K562 (cell line): ENCODE measurements around the gene RNF223. TPM values are rescaled to one million over a fixed set of nuclear protein-coding genes. Genes with fewer than 3 reads are reported as not detected.

ENCODE experiments used
- BHLHE40 ChIP-seq: IDR thresholded peaks from 2 replicates; pipeline ENCODE4 v1.6.1; 2011; ENCODE audit warnings: low read length, improper control_type of control experiment
- CBX2 ChIP-seq: fragments of 200-600 bp; sonication (generic); IDR thresholded peaks from one replicate; pipeline ENCODE4 v1.6.1; 2012; ENCODE audit warnings: mild to moderate bottlenecking, low read length, inconsistent platforms; ENCODE audit not compliant: insufficient read depth, poor library complexity, severe bottlenecking
- DNMT1 ChIP-seq: fragments of 450-650 bp; IDR thresholded peaks from 2 replicates; pipeline ENCODE4 v1.6.1; 2016; ENCODE audit warnings: antibody characterized with exemption, mild to moderate bottlenecking
- GABPA ChIP-seq: fragments of 200-800 bp; sonication (Bioruptor generic); conservative IDR thresholded peaks from 2 replicates; pipeline ENCODE4 v1.6.1; 2016; ENCODE audit warnings: low read depth, missing genetic modification characterization, missing compliant biosample characterization
- KLF10 ChIP-seq: fragments of 250-450 bp; sonication (Bioruptor Pico); IDR thresholded peaks from 2 replicates; pipeline ENCODE4 v1.6.1; 2021; ENCODE audit warnings: matching md5 sums
- MCM2 ChIP-seq: fragments of 450-650 bp; IDR thresholded peaks from 2 replicates; pipeline ENCODE4 v1.6.1; 2017; ENCODE audit warnings: low read depth, mild to moderate bottlenecking
- NEUROD1 ChIP-seq: fragments of 150-350 bp; IDR thresholded peaks from 2 replicates; pipeline ENCODE4 v1.6.1; 2014; ENCODE audit warnings: borderline replicate concordance, low read length, low read depth; ENCODE audit not compliant: partially characterized antibody
- PHB ChIP-seq: fragments of 250-450 bp; sonication (Bioruptor Pico); IDR thresholded peaks from 2 replicates; pipeline ENCODE4 v1.5.0; 2021
- SMAD4 ChIP-seq: fragments of 250-450 bp; sonication (Bioruptor Pico); conservative IDR thresholded peaks from 2 replicates; pipeline ENCODE4 v1.8.0; 2021; ENCODE audit warnings: inconsistent platforms, mild to moderate bottlenecking, moderate library complexity
- TARDBP ChIP-seq: fragments of 450-650 bp; IDR thresholded peaks from 2 replicates; pipeline ENCODE4 v1.6.1; 2016
- XRCC4 ChIP-seq: IDR thresholded peaks from one replicate; pipeline ENCODE4 v1.6.1; 2011; ENCODE audit not compliant: insufficient read depth, insufficient read length; ENCODE audit errors: extremely low read depth
- ZKSCAN1 ChIP-seq: fragments of 150-350 bp; IDR thresholded peaks from 2 replicates; pipeline ENCODE4 v1.6.1; 2016; ENCODE audit warnings: low read depth, low read length
- polyA plus RNA-seq, 8 experiments: library from polyadenylated mRNA; depleted of rRNA in 4 of 8; stranded (reverse) in 5 of 8; unstranded in 3 of 8; fragments of >200 nt; fragmentation: Nextera tagmentation in 2 of 8; fragmentation: Illumina TruSeq in 1 of 8; extraction: Ambion mirVana in 2 of 8; extraction: Trizol in 1 of 8; gene quantifications; 2 replicates each; pipeline versions ENCODE4 v1.2.1 to v1.2.3, GENCODE V29; 2011 to 2014; ENCODE audit warnings: inconsistent platforms in 1 of 8, missing spikeins in 1 of 8
- total RNA-seq, 7 experiments: library from RNA; depleted of rRNA in 6 of 7; stranded (reverse); fragments of >200 nt in 6 of 7; fragmentation: Illumina TruSeq in 2 of 7; extraction: Trizol in 2 of 7; gene quantifications; 2 replicates each; pipeline versions ENCODE4 v1.2.1 to v1.2.3, GENCODE V29; 2011 to 2021; ENCODE audit warnings: low replicate concordance in 1 of 7
- TF ChIP-seq, protein P1 (sequence below), 2 experiments: fragments of 450-650 bp; IDR thresholded peaks; 2 replicates each; pipeline ENCODE4 v1.6.1; 2018; ENCODE audit warnings: mild to moderate bottlenecking in 2 of 2, low read depth in 1 of 2; ENCODE audit not compliant: partially characterized antibody in 2 of 2
- TF ChIP-seq, protein P2 (sequence below): sonication (generic); formaldehyde crosslinking; IDR thresholded peaks from 2 replicates; pipeline ENCODE4 v1.8.0; 2022; ENCODE audit warnings: missing genetic modification reagents, mild to moderate bottlenecking, borderline replicate concordance
- TF ChIP-seq, protein P3 (sequence below): fragments of 250-450 bp; sonication (Bioruptor Pico); IDR thresholded peaks from 2 replicates; pipeline ENCODE4 v1.4.0; 2020; ENCODE audit warnings: borderline replicate concordance
- TF ChIP-seq, protein P4 (sequence below): fragments of 250-450 bp; sonication (Bioruptor Pico); IDR thresholded peaks from 2 replicates; pipeline ENCODE4 v1.8.0; 2021; ENCODE audit warnings: moderate library complexity, mild to moderate bottlenecking, inconsistent platforms

The RNF223 gene
- total and polyA plus RNA-seq, 9 of the 15 experiments (the other 6 are each of a cell fraction or from before 2014, with no cell fraction given) = 0.04 to 0.32 TPM; not detected in 7

DNA sequence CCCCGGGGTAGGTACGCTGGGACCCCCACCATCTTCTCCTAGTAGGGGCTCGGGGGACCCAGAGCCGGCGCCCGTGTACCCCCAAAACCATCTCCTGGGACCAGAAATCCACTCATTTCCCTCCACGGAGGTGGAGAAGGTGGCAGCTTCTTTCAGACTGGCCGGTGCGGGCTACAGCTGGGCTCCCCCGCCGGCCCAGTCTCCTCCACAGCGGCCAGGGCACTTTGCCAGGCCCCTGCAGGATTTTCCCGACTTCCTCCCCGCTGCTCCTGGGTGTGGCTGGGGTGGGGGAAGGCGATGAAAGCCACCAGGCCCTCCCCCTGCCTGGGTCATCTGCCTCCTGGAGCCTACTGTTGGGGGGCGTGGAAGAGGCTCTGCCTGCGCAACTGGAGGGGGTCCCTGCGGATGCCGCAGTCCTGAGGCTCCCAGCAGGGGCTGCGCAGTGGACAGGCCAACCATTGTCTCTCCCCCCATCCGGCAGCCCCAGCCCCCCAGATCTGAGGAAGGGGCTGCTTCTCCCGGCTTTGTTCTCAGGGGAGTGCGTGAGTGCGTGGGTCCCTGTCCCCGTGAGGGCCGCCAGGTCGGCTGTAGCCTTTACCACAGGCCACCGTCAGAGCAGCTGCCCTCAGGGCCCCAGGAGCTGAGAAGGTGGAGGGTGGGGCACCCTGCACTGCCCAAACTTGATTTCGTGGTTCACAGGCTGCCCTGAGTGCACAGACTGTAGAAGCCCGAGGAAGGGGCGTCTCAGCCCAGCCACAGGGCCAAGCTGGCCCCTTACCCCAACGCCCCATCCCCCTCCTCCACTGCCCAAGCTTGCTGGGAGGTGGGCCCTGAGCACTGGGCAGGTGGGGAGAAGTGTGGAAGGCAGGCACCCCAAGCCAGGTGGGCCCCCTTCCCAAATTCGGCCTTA is 52.8 kb downstream of the RNF223 start (continued):
- no peak for TF ChIP-seq GABPA (tag)
- TF ChIP-seq, protein P1, sequence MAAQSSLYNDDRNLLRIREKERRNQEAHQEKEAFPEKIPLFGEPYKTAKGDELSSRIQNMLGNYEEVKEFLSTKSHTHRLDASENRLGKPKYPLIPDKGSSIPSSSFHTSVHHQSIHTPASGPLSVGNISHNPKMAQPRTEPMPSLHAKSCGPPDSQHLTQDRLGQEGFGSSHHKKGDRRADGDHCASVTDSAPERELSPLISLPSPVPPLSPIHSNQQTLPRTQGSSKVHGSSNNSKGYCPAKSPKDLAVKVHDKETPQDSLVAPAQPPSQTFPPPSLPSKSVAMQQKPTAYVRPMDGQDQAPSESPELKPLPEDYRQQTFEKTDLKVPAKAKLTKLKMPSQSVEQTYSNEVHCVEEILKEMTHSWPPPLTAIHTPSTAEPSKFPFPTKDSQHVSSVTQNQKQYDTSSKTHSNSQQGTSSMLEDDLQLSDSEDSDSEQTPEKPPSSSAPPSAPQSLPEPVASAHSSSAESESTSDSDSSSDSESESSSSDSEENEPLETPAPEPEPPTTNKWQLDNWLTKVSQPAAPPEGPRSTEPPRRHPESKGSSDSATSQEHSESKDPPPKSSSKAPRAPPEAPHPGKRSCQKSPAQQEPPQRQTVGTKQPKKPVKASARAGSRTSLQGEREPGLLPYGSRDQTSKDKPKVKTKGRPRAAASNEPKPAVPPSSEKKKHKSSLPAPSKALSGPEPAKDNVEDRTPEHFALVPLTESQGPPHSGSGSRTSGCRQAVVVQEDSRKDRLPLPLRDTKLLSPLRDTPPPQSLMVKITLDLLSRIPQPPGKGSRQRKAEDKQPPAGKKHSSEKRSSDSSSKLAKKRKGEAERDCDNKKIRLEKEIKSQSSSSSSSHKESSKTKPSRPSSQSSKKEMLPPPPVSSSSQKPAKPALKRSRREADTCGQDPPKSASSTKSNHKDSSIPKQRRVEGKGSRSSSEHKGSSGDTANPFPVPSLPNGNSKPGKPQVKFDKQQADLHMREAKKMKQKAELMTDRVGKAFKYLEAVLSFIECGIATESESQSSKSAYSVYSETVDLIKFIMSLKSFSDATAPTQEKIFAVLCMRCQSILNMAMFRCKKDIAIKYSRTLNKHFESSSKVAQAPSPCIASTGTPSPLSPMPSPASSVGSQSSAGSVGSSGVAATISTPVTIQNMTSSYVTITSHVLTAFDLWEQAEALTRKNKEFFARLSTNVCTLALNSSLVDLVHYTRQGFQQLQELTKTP (IDR thresholded peaks at IDR 0.05; ENCODE audit: low read depth in 1 of 2, partially characterized antibody in 2 of 2) = no peak
- TF ChIP-seq ZKSCAN1 = no peak
- no peak for TF ChIP-seq CBX2
- no peak for TF ChIP-seq KLF10 (CRISPR knock-in tag)
- no peak for TF ChIP-seq XRCC4
- TF ChIP-seq NEUROD1 = peak; percentile 51
- TF ChIP-seq MCM2 = no peak
- TF ChIP-seq BHLHE40 = peak; percentile 39; the same call in 1 of the 2 replicates
- TF ChIP-seq DNMT1 = no peak
- TF ChIP-seq, protein P2, sequence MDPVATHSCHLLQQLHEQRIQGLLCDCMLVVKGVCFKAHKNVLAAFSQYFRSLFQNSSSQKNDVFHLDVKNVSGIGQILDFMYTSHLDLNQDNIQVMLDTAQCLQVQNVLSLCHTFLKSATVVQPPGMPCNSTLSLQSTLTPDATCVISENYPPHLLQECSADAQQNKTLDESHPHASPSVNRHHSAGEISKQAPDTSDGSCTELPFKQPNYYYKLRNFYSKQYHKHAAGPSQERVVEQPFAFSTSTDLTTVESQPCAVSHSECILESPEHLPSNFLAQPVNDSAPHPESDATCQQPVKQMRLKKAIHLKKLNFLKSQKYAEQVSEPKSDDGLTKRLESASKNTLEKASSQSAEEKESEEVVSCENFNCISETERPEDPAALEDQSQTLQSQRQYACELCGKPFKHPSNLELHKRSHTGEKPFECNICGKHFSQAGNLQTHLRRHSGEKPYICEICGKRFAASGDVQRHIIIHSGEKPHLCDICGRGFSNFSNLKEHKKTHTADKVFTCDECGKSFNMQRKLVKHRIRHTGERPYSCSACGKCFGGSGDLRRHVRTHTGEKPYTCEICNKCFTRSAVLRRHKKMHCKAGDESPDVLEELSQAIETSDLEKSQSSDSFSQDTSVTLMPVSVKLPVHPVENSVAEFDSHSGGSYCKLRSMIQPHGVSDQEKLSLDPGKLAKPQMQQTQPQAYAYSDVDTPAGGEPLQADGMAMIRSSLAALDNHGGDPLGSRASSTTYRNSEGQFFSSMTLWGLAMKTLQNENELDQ (CRISPR knock-in tag) = no peak
- TF ChIP-seq TARDBP = no peak
- TF ChIP-seq, protein P3, sequence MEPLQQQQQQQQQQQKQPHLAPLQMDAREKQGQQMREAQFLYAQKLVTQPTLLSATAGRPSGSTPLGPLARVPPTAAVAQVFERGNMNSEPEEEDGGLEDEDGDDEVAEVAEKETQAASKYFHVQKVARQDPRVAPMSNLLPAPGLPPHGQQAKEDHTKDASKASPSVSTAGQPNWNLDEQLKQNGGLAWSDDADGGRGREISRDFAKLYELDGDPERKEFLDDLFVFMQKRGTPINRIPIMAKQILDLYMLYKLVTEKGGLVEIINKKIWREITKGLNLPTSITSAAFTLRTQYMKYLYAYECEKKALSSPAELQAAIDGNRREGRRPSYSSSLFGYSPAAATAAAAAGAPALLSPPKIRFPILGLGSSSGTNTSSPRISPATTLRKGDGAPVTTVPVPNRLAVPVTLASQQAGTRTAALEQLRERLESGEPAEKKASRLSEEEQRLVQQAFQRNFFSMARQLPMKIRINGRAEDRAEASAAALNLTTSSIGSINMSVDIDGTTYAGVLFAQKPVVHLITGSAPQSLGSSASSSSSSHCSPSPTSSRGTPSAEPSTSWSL (CRISPR knock-in tag) = 0 out of 2 replicates have a peak, but pooled peaks have one; percentile 20
- TF ChIP-seq, protein P4, sequence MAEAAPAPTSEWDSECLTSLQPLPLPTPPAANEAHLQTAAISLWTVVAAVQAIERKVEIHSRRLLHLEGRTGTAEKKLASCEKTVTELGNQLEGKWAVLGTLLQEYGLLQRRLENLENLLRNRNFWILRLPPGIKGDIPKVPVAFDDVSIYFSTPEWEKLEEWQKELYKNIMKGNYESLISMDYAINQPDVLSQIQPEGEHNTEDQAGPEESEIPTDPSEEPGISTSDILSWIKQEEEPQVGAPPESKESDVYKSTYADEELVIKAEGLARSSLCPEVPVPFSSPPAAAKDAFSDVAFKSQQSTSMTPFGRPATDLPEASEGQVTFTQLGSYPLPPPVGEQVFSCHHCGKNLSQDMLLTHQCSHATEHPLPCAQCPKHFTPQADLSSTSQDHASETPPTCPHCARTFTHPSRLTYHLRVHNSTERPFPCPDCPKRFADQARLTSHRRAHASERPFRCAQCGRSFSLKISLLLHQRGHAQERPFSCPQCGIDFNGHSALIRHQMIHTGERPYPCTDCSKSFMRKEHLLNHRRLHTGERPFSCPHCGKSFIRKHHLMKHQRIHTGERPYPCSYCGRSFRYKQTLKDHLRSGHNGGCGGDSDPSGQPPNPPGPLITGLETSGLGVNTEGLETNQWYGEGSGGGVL = no peak
- no peak for TF ChIP-seq PHB
- TF ChIP-seq SMAD4 (CRISPR knock-in tag) = peak; percentile 65
